ENCODE measurements around the gene FOXO3. TPM values are rescaled to one million over a fixed set of nuclear protein-coding genes. Genes with fewer than 3 reads are reported as not detected.

FOXO3 gene
- total RNA-seq, 1 experiment from 2014 or later, result 22.3 TPM

- no peak for DNase-seq (ENCODE audit: low spot score)
These were observed 33.4 kb downstream of the FOXO3 start for GRCh38 chr6:108594151-108594550.

GRCh38 chr6:108594640-108595039, 33.9 kb downstream of the FOXO3 start:
- DNase-seq (ENCODE audit: low spot score), result no peak

GRCh38 chr6:108596956-108597355, 36.2 kb downstream of the FOXO3 start:
- DNase-seq (ENCODE audit: low spot score), result no peak

- DNase-seq (ENCODE audit: low spot score), result no peak
These were observed 37.0 kb downstream of the FOXO3 start for GRCh38 chr6:108597572-108598304.

- no peak for DNase-seq (ENCODE audit: low spot score)
These were observed 37.7 kb downstream of the FOXO3 start for GRCh38 chr6:108598305-108598863.

DNA sequence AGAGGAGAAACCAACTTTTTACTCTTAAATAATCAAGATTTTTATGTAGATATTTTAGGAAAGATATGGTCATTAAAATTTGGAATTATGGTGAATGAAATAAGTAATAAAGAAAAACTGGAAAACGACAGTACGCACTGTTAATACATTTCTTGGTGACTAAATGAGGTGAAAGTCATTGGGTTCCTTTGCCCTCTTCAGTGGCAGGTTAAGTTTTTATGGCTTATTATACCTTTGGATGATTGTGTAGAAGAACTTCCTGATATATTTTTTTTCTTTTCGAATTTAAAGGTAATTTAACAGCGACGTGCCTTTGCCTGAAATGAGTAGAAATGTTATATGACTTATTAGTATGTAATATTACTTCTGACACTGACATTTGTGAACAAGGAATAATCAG, 43.4 kb downstream of the FOXO3 start:
- DNase-seq (ENCODE audit: low spot score), result no peak

DNA sequence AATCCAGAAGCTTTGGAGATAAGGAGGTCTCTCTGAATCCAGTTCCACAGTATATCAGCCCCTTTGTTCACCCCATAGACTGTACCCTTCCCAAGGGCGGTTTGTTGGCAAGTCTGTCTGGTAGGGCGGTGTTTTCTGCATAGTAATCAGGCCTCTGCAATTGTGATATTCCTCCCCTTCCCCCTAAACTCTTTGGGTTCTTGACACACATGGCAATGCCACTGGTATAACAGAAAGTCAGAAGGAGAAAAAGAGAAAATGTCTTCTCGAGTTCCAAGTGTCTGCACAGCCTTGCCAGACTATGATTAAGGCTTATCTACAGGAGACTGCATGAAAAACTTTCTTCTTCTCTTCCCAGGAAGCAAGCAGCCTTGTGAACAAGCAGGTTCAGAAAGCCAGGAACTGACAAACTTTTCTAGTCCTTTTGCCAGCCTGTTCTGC, 45.6 kb downstream of the FOXO3 start:
- no peak for DNase-seq (ENCODE audit: low spot score)

DNA sequence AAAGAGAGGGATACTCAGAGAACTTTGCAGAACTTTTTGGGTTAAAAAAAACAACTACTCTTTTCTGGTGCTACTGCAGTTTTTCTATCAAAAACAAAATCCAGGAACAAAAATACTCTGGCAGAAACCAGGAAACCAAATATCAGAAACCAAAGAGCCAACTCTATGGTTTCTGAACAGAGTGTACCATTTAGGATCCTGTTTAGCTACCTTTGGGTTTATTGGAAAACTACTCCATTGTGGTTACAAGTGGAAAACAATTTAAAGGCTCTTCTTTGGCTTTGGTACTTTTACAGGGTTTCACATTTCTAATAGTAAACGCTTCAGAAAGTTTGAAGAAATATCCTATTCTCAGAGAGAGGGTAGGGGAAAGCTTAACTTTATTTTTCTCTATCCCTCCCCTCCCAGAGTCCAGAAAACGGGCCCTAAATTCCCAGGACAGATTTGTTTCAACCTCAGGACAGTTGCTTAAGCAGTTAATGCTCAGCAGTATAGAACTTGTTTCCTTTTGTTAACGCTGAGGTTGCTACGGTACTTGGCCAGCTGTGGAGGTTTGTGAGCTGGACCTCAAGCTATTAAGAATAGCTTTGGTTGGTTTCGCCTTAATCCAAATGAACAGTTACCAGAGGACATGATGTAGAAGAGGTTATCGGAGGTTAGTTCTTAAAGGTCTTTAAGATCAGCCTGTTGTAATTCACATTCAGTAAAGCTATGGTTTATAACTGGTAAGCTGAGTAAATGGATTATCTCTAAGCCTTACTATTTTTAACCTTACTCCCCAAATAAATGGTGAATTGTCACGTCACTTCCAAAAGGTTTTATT, 47.9 kb downstream of the FOXO3 start:
- DNase-seq (ENCODE audit: low spot score), result no peak

GRCh38 chr6:108609276-108609769, 48.6 kb downstream of the FOXO3 start:
- DNase-seq (ENCODE audit: low spot score), result no peak

DNA sequence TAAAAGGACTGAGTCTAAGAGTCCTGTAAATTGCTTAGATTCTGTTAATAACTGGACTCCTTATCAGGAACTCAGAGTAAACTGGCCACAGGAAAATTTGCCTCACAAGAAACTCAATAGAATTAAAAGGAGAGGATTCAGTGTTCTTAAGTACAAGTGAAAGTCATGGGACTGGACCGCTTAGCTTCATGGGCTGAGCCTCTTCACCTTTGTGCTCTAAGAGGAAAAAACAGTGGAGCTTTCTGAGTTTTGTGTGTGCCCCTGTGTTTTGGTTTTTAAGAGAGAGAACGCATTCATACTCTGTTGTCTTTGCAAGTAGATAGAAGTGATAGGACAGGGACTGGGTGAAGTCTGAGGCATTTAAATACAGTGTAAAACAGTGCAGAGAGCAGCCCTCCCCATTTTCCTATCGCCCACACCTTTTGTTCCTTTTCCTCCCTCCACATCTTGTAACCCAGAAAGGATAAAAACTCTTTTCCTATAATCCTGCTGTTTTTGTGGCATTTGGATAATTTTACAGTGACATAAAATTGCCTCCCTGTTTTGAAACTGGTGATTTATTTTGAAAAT, 49.6 kb downstream of the FOXO3 start:
- no peak for DNase-seq (ENCODE audit: low spot score)

DNA sequence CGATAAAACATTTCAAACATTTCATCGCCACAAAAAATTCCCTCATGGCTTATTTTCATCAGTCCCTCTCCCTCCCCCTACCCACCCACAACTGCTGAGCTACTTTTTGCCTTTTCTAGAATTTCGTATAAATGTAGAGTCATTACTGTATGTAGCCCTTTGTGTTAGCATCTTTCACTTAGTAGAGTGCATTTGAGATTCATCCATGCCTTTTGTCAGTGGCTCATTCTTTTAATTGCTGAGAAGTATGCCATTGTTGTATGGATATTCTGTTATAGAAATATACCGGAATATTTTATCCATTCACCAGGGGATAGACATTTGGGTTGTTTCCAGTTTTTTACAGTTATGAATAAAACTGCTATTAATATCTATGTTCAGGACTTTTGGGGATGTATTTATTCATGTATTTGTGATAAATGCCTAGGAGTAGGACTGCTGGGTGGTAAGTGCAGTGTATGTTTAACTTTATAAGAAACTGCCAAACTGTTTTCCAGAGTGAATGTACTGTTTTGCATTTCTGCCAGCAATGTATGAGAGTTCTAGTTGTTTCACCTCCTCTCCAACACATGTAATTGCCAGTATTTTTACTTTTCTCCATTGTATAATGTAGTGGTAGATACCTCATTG, 50.4 kb downstream of the FOXO3 start:
- DNase-seq (ENCODE audit: low spot score), result no peak

DNA sequence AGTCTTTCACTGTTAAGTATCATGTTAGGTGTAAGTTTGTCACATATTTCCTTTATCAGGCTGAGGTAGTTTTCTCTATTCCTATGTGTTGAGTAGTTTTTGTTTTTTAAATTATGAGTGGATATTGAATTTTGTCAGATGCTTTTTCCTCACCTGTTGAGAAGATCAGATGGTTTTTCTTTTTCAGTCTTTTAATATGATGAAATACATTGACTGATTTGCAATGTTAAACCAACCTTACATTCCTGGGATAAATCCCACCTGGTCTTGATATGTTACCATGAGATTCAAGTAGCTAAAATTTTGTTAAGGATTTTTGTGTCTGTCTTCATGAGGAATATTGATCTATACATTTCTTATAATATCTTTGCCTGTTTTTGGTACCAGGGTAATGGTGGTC, 52.1 kb downstream of the FOXO3 start:
- no peak for DNase-seq (ENCODE audit: low spot score)

- no peak for DNase-seq (ENCODE audit: low spot score)
These were observed 55.8 kb downstream of the FOXO3 start for GRCh38 chr6:108616544-108616943.

- no peak for DNase-seq (ENCODE audit: low spot score)
These were observed 56.3 kb downstream of the FOXO3 start for GRCh38 chr6:108616973-108617372.

GRCh38 chr6:108618623-108619152, 58.0 kb downstream of the FOXO3 start:
- no peak for DNase-seq (ENCODE audit: low spot score)

DNA sequence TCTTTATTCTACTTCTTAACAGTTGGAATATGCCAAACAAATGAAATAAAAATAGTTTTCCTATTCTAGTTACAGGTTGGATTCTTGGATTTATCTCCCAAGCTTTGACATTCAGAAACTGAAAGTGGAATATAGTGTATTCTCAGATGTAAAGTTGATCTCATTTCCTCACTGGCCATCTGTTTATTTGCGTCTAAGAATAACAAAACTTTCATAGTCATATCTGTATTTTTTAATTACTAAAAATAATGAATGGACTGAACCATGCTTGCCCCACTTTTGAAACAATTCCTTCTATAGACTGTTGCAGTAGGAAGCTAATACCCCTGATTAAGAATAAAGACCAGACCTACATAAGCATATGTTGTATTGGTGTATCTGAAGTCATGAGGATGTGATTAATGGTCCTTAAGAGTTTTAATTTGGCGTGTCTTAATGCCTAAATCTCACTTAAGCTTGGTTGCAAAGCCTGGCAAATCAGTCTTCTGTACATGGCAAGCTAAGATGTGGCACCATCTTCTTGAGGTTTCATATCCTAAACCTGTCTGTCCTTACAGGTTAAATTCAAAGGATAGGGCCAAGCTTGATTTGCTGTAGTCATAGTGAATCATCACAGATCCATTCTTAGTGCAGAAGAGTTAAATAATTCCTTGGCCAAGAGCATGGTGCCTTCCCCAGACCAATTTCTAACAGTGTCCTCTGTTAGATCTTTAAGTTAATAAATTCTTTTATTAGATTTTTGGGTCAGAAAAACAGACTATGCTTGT, 58.9 kb downstream of the FOXO3 start:
- DNase-seq (ENCODE audit: low spot score), result no peak

DNA sequence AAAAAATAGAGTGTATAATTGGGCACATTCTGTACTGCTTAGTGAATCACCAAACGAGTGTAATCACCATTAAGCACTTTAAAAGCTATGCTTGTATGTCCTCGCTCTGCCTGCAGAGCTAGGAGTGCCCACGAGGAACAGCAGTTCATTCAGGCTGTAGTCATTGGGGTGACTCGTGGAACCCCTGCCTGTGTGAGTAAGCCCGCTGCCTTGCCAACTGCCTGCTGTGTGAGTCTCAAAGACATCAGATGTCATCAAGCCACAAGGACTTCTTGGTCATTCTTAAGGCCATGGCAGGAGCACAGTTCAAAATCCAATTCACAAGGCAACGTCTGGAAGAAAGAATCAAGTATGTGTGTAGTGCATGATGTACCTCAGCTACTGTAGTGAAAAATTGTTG, 60.4 kb downstream of the FOXO3 start:
- DNase-seq (ENCODE audit: low spot score), result no peak

- DNase-seq (ENCODE audit: low spot score), result no peak
These were observed 62.1 kb downstream of the FOXO3 start for GRCh38 chr6:108622641-108623298.

DNA sequence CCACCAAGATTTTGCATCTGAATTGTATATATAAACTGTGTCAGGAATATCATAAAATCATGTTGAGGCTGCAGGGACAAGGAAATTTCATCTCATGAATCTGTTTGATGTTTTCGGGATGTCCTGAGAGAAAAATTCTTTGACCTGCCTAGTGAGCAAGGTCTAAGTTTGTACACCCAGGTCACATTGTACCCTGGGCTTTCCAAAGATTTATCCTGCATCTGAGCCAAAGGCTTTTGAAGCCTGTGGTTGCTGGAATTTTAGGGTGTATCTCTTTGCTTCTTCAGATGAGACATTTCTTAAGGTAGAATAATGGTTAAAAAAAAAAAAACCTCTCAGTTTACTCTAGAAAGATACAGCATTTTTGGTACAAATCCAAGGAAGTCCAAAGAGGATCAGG, 63.3 kb downstream of the FOXO3 start:
- DNase-seq (ENCODE audit: low spot score), result no peak

- DNase-seq (ENCODE audit: low spot score), result no peak
These were observed 64.9 kb downstream of the FOXO3 start for GRCh38 chr6:108625581-108625980.

Measured in HT-29 (cell line).